ENCODE results near the gene WFDC10B. TPM values are rescaled to one million over a fixed set of nuclear protein-coding genes. Genes with fewer than 3 reads are reported as not detected.

Gene WFDC10B
- total RNA-seq, 8 experiments from 2014 or later, result not detected

- in situ Hi-C loops (cut with MboI; ENCODE audit: low pct_unique_long_range_greater_than_20kb in 2 of 9, low sequenced_read_pairs in 9 of 9, unreplicated experiment in 9 of 9), result no loop called here
- Histone ChIP-seq H3K4me3 (no peak overlapping the region), H3K4me1 (replicated peaks in 1 of 2) (no peaks in the 10 kb centered on the region), H3K27ac (no peak overlapping the region)
- no peak for ATAC-seq (replicated peaks in 6 of 8)
- 0 to 100% (median 80%) methylated on average over 2 to 5 of the region's 5 CpGs for WGBS, 10 experiments
Observed at GRCh38 chr20:45639687-45640086, 65.1 kb downstream of the WFDC10B start.

DNA sequence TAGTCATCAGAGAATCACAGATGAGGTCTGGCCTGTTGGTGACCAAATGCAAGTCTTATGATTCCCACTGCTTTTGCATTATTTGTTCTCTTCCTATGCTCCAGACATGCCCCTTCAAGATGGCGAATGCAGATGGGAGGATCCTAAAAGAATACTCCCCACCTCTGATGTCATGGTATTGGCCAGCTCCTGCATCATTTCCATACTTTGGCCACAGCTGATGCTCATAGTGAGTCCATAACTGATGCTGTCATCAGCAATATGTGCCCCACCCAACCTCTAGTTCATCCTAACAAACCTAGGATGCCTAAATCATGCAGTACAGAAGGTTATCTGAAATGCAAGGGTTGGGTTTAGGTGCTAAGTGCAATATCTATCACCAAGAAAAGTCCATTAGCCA, 68.3 kb downstream of the WFDC10B start:
- H3K4me3 ChIP-seq, result no peak overlapping the region
- WGBS, 10 experiments, result 20 to 100% (median 60%) methylated on average over 1 of the region's 1 CpG; no CpG with 5 or more reads in 4 of the 10 experiments
- no peaks in the 10 kb centered on the region for H3K4me1 ChIP-seq (replicated peaks in 1 of 2)
- no peak overlapping the region for H3K27ac ChIP-seq
- in situ Hi-C loops (cut with MboI; ENCODE audit: low pct_unique_long_range_greater_than_20kb in 2 of 9, low sequenced_read_pairs in 9 of 9, unreplicated experiment in 9 of 9), result no loop called here
- ATAC-seq (replicated peaks in 6 of 8), result peak in 2 of 8 experiments; percentile 80 to 93

Other genes starting within 250 kb of the WFDC10B start
- gene WFDC2, start 235.3 kb downstream of the WFDC10B start, total RNA-seq, result 10 to 100 TPM in 1 of 8 experiments, 1 to 10 TPM in 6, not detected in 1; 1.2 to 10.0 (median 2.6) TPM
- not detected for gene SPINT3, start 189.4 kb downstream of the WFDC10B start, total RNA-seq
- not detected for gene WFDC6, start 165.5 kb downstream of the WFDC10B start, total RNA-seq
- 1 to 10 TPM in 1 of 8 experiments, under 1 TPM in 5, not detected in 2; 0.27 to 1.1 (median 0.57) TPM for gene EPPIN, start 157.6 kb downstream of the WFDC10B start, total RNA-seq
- not detected for gene WFDC8, start 125.7 kb downstream of the WFDC10B start, total RNA-seq
- gene WFDC10A, start 75.3 kb downstream of the WFDC10B start, total RNA-seq, result not detected
- not detected for gene WFDC9, start 73.7 kb downstream of the WFDC10B start, total RNA-seq
- not detected for gene WFDC11, start 34.8 kb downstream of the WFDC10B start, total RNA-seq
- not detected for gene WFDC13, start 3.0 kb downstream of the WFDC10B start, total RNA-seq
- not detected for gene SPINT4, start 17.3 kb upstream of the WFDC10B start, total RNA-seq
- gene WFDC3, start 86.9 kb upstream of the WFDC10B start, total RNA-seq, result 1 to 10 TPM in 4 of 8 experiments, under 1 TPM in 3, not detected in 1; 0.64 to 2.9 (median 1.1) TPM
- 10 to 100 TPM; 15.1 to 46.3 (median 31.3) TPM for gene DNTTIP1, start 86.9 kb upstream of the WFDC10B start, total RNA-seq
- 100 to 1,000 TPM in 1 of 8 experiments, 10 to 100 TPM in 2, 1 to 10 TPM in 4, under 1 TPM in 1; 0.87 to 230 (median 9.7) TPM for gene UBE2C, start 107.6 kb upstream of the WFDC10B start, total RNA-seq
- 1 to 10 TPM in 2 of 8 experiments, under 1 TPM in 3, not detected in 3; 0.37 to 1.2 (median 0.47) TPM for gene TNNC2, start 122.3 kb upstream of the WFDC10B start, total RNA-seq
- gene SNX21, start 128.8 kb upstream of the WFDC10B start, total RNA-seq, result 10 to 100 TPM in 5 of 8 experiments, 1 to 10 TPM in 3; 7.6 to 42.1 (median 15.8) TPM
- 10 to 100 TPM; 25.8 to 46.6 (median 29.6) TPM for gene ACOT8, start 152.4 kb upstream of the WFDC10B start, total RNA-seq
- 1 to 10 TPM; 2.7 to 9.1 (median 7.7) TPM for gene ZSWIM3, start 152.6 kb upstream of the WFDC10B start, total RNA-seq
- gene ZSWIM1, start 176.2 kb upstream of the WFDC10B start, total RNA-seq, result 10 to 100 TPM in 2 of 8 experiments, 1 to 10 TPM in 6; 6.6 to 12.3 (median 8.9) TPM
- gene SPATA25, start 182.6 kb upstream of the WFDC10B start, total RNA-seq, result 1 to 10 TPM; 1.1 to 4.1 (median 2.6) TPM
- 10 to 100 TPM in 1 of 8 experiments, 1 to 10 TPM in 7; 4.0 to 10.8 (median 5.7) TPM for gene NEURL2, start 186.2 kb upstream of the WFDC10B start, total RNA-seq
- 100 to 1,000 TPM in 3 of 8 experiments, 10 to 100 TPM in 5; 16.0 to 395 (median 55.2) TPM for gene CTSA, start 186.3 kb upstream of the WFDC10B start, total RNA-seq
- 100 to 1,000 TPM in 2 of 8 experiments, 10 to 100 TPM in 6; 30.7 to 638 (median 41.2) TPM for gene PLTP, start 207.1 kb upstream of the WFDC10B start, total RNA-seq
- 10 to 100 TPM in 7 of 8 experiments, 1 to 10 TPM in 1; 6.7 to 58.9 (median 20.4) TPM for gene PCIF1, start 229.7 kb upstream of the WFDC10B start, total RNA-seq